SK-N-SH (cell line): Measurements from ENCODE around the gene MYO18B. TPM values are rescaled to one million over a fixed set of nuclear protein-coding genes. Genes with fewer than 3 reads are reported as not detected.

ENCODE experiments used
- CTCF ChIA-PET: fragments of 300-600, 350-600 bp; formaldehyde crosslinking; extraction: SDS; loops from one replicate; lab custom pipeline; 2021; lab: Yijun Ruan, JAX
- POLR2A ChIA-PET: fragments of 350-600 bp; sonication (Branson Sonifier 250); formaldehyde crosslinking; extraction: SDS; loops from one replicate; lab custom pipeline; 2020; ENCODE audit warnings: antibody characterized with exemption, inconsistent platforms; lab: Yijun Ruan, JAX
- DNase-seq: peaks from one replicate; pipeline ENCODE4 v3.0.0; 2012
- H2AFZ ChIP-seq: fragments of 200-600 bp; sonication (generic); 2 replicates; pipeline ENCODE4 v1.8.1; 2016; ENCODE audit warnings: antibody characterized with exemption, mild to moderate bottlenecking, low read depth
- H3F3A ChIP-seq: fragments of 200-600 bp; sonication (generic); replicated peaks from 2 replicates; pipeline ENCODE3; 2016; ENCODE audit warnings: antibody characterized with exemption, mild to moderate bottlenecking; ENCODE audit not compliant: insufficient read depth
- H3K27ac ChIP-seq, 2 experiments: fragments of 200-500 bp in 1 of 2; fragments of 200-600 bp in 1 of 2; sonication (Bioruptor generic) in 1 of 2; sonication (generic), shearing (Covaris generic) in 1 of 2; 2 replicates each; pipeline versions ENCODE4 v1.5.1 to v1.6.1; 2014 to 2016; ENCODE audit warnings: low read depth in 2 of 2, inconsistent platforms in 1 of 2, low read length in 1 of 2, mild to moderate bottlenecking in 1 of 2, mixed read lengths in 1 of 2
- H3K27me3 ChIP-seq: fragments of 200-600 bp; sonication (generic), shearing (Covaris generic); 2 replicates; pipeline ENCODE4 v1.6.1; 2016; ENCODE audit warnings: mixed run types; ENCODE audit not compliant: insufficient read depth
- H3K36me3 ChIP-seq, 2 experiments: fragments of 200-500 bp in 1 of 2; fragments of 200-600 bp in 1 of 2; sonication (Bioruptor generic) in 1 of 2; sonication (generic) in 1 of 2; replicated peaks in 1 of 2; 2 replicates each; pipeline versions ENCODE3 to v1.5.1; 2014 to 2016; ENCODE audit warnings: low read length in 1 of 2, mild to moderate bottlenecking in 1 of 2; ENCODE audit not compliant: insufficient read depth in 2 of 2, control insufficient read depth in 1 of 2
- H3K4me1 ChIP-seq, 2 experiments: fragments of 200-500 bp in 1 of 2; fragments of 200-600 bp in 1 of 2; sonication (Bioruptor generic) in 1 of 2; sonication (generic), shearing (Covaris generic) in 1 of 2; 2 replicates each; pipeline versions ENCODE4 v1.5.1 to v1.6.1; 2014 to 2016; ENCODE audit warnings: low read depth in 1 of 2, low read length in 1 of 2, mixed run types in 1 of 2; ENCODE audit not compliant: insufficient read depth in 2 of 2, control insufficient read depth in 1 of 2
- H3K4me2 ChIP-seq: fragments of 200-600 bp; sonication (generic), shearing (Covaris generic); 2 replicates; pipeline ENCODE4 v1.6.1; 2017; ENCODE audit warnings: mixed run types
- H3K4me3 ChIP-seq, 2 experiments: fragments of 200-500 bp in 1 of 2; fragments of 200-600 bp in 1 of 2; sonication (Bioruptor generic) in 1 of 2; sonication (generic), shearing (Covaris generic) in 1 of 2; 2 replicates each; pipeline versions ENCODE4 v1.5.1 to v1.8.1; 2014 to 2016; ENCODE audit warnings: low read depth in 2 of 2, inconsistent platforms in 1 of 2, low read length in 1 of 2, mild to moderate bottlenecking in 1 of 2, mixed read lengths in 1 of 2, moderate library complexity in 1 of 2
- H3K79me2 ChIP-seq: fragments of 200-600 bp; sonication (generic); 2 replicates; pipeline ENCODE4 v1.8.1; 2017; ENCODE audit warnings: mild to moderate bottlenecking; ENCODE audit not compliant: insufficient read depth
- H3K9ac ChIP-seq: fragments of 200-600 bp; sonication (generic); 2 replicates; pipeline ENCODE4 v1.6.1; 2017; ENCODE audit warnings: mixed run types
- H3K9me2 ChIP-seq: fragments of 200-600 bp; sonication (generic); 2 replicates; pipeline ENCODE4 v1.6.1; 2017; ENCODE audit warnings: mixed run types
- H3K9me3 ChIP-seq: fragments of 200-600 bp; sonication (generic); 2 replicates; pipeline ENCODE4 v1.6.1; 2017; ENCODE audit warnings: mixed run types, mild to moderate bottlenecking, moderate library complexity
- H4K20me1 ChIP-seq: fragments of 200-600 bp; sonication (generic); 2 replicates; pipeline ENCODE4 v1.6.1; 2017; ENCODE audit warnings: mild to moderate bottlenecking, mixed run types; ENCODE audit not compliant: insufficient read depth
- CHD2 ChIP-seq: fragments of 150-350 bp; IDR thresholded peaks from 2 replicates; pipeline ENCODE4 v1.6.1; 2018; ENCODE audit warnings: low read length; ENCODE audit not compliant: partially characterized antibody
- CTCF ChIP-seq: fragments of 200-600 bp; sonication (generic); IDR thresholded peaks from 2 replicates; pipeline ENCODE4 v1.6.1; 2017; ENCODE audit warnings: antibody characterized with exemption, mild to moderate bottlenecking, moderate library complexity
- ELF1 ChIP-seq: IDR thresholded peaks from 2 replicates; pipeline ENCODE4 v1.4.0; 2012
- EZH2phosphoT487 ChIP-seq: fragments of 200-600 bp; sonication (generic); IDR thresholded peaks from 2 replicates; pipeline ENCODE4 v1.6.1; 2017; ENCODE audit warnings: low read depth, mixed run types, mild to moderate bottlenecking, antibody characterized with exemption, moderate library complexity, borderline replicate concordance
- FOXJ3 ChIP-seq: sonication (generic); formaldehyde crosslinking; IDR thresholded peaks from 2 replicates; pipeline ENCODE4 v1.5.1; 2020; ENCODE audit warnings: mild to moderate bottlenecking, missing genetic modification reagents
- JUND ChIP-seq: IDR thresholded peaks from 2 replicates; pipeline ENCODE4 v1.4.0; 2012
- MAX ChIP-seq: IDR thresholded peaks from 2 replicates; pipeline ENCODE4 v1.4.0; 2012; ENCODE audit warnings: low read depth
- MXI1 ChIP-seq: IDR thresholded peaks from 2 replicates; pipeline ENCODE4 v1.6.1; 2012; ENCODE audit warnings: mild to moderate bottlenecking, low read depth, low read length, improper control_type of control experiment
- NFIC ChIP-seq: IDR thresholded peaks from 2 replicates; pipeline ENCODE4 v1.4.0; 2012; ENCODE audit warnings: borderline replicate concordance
- POLR2AphosphoS5 ChIP-seq: IDR thresholded peaks from 2 replicates; pipeline ENCODE4 v1.6.1; 2012; ENCODE audit warnings: low read depth, low read length
- RCOR1 ChIP-seq: fragments of 150-350 bp; IDR thresholded peaks from 2 replicates; pipeline ENCODE4 v1.6.1; 2017; ENCODE audit warnings: antibody characterized with exemption, low read length
- REST ChIP-seq: IDR thresholded peaks from 2 replicates; pipeline ENCODE4 v1.6.1; 2012; ENCODE audit warnings: mild to moderate bottlenecking, low read depth, low read length, moderate library complexity
- SIN3A ChIP-seq: IDR thresholded peaks from 2 replicates; pipeline ENCODE4 v1.6.1; 2012; ENCODE audit warnings: low read depth, mild to moderate bottlenecking, low read length, moderate library complexity, borderline replicate concordance
- SMC3 ChIP-seq: IDR thresholded peaks from 2 replicates; pipeline ENCODE4 v1.6.1; 2012; ENCODE audit warnings: low read depth, low read length, improper control_type of control experiment
- TAF1 ChIP-seq: IDR thresholded peaks from 2 replicates; pipeline ENCODE4 v1.6.1; 2012; ENCODE audit warnings: low read depth, mild to moderate bottlenecking, low read length, moderate library complexity, borderline replicate concordance
- TCF12 ChIP-seq: IDR thresholded peaks from 2 replicates; pipeline ENCODE4 v1.4.0; 2012
- USF1 ChIP-seq: IDR thresholded peaks from 2 replicates; pipeline ENCODE4 v1.4.0; 2012; ENCODE audit warnings: low read depth, borderline replicate concordance
- USF2 ChIP-seq: fragments of 150-350 bp; IDR thresholded peaks from 2 replicates; pipeline ENCODE4 v1.6.1; 2017; ENCODE audit warnings: antibody characterized with exemption, low read length, low read depth, borderline replicate concordance
- YY1 ChIP-seq: IDR thresholded peaks from 2 replicates; pipeline ENCODE4 v1.4.0; 2012; ENCODE audit warnings: low read depth, mild to moderate bottlenecking
- ZBTB33 ChIP-seq: IDR thresholded peaks from 2 replicates; pipeline ENCODE4 v1.4.0; 2012; ENCODE audit warnings: low read depth, borderline replicate concordance
- WGBS: methylation state at CpG from one replicate; pipeline ENCODE4 v1.1.6; 2017; ENCODE audit warnings: low lambda C conversion rate; 5-methylcytosine and 5-hydroxymethylcytosine counted together
- polyA plus RNA-seq, 3 experiments: library from polyadenylated mRNA; depleted of rRNA; stranded (reverse); fragments of >200 nt; gene quantifications; 2 replicates each; pipeline ENCODE4 v1.2.3, GENCODE V29; 2012

Gene MYO18B
- polyA plus RNA-seq, 1 of the 3 experiments (the other 2 are of a cell fraction), result 0.05 TPM

- H3F3A ChIP-seq, result no peaks in the 10 kb centered on the region
- no peaks in the 10 kb centered on the region for H3K36me3 ChIP-seq
- no peak overlapping the region for H3K27ac ChIP-seq
- H3K9me2 ChIP-seq, result no peaks in the 10 kb centered on the region
- no peaks in the 10 kb centered on the region for H3K9me3 ChIP-seq
- POLR2A ChIA-PET, result interaction anchor here (0.8 kb wide), 1 partner anchor 24 kb away, joined by 5 read pairs; no protein-coding TSS in a partner anchor
- TF ChIP-seq CHD2, result no peak
- no peak for TF ChIP-seq YY1
- TF ChIP-seq NFIC, result no peak
- no peak for TF ChIP-seq USF1
- no peak for TF ChIP-seq ELF1
- no peak for TF ChIP-seq EZH2phosphoT487
- TF ChIP-seq ZBTB33, result no peak
- TF ChIP-seq FOXJ3, result no peak
- TF ChIP-seq SIN3A, result no peak
- TF ChIP-seq TCF12, result no peak
- no peak for TF ChIP-seq RCOR1
- no peak for TF ChIP-seq JUND
- TF ChIP-seq SMC3, result no peak
- TF ChIP-seq MAX, result no peak
- no peak for TF ChIP-seq TAF1
- no peak for TF ChIP-seq REST
- TF ChIP-seq CTCF, result no peak
- no peak for TF ChIP-seq POLR2AphosphoS5
- no peak for TF ChIP-seq USF2
- no peak for TF ChIP-seq MXI1
- TF ChIP-seq, all 33 proteins: peak for 0
- H3K4me3 ChIP-seq, result no peak overlapping the region
- H3K27me3 ChIP-seq, result no peaks in the 10 kb centered on the region
- no peak overlapping the region for H2AFZ ChIP-seq
- H3K79me2 ChIP-seq, result no peaks in the 10 kb centered on the region
- H3K9ac ChIP-seq, result no peak overlapping the region
- H3K4me2 ChIP-seq, result no peak overlapping the region
- CTCF ChIA-PET, result no interaction called here
- no peaks in the 10 kb centered on the region; a peak in 1 of 4 replicates for H3K4me1 ChIP-seq
- 5% methylated on average over 1 of the region's 1 CpG for WGBS
- DNase-seq, result no peak
- no peaks in the 10 kb centered on the region for H4K20me1 ChIP-seq
Observed at GRCh38 chr22:26016916-26017315, 274.9 kb downstream of the MYO18B start.
